Cerebellar nuclear complex (tissue), 1 donor: ENCODE results near the gene VSTM2L.
"Not testable (repeated sequence)": the region's sequence is repeated elsewhere in the genome, so short reads cannot be mapped to it uniquely, and the experiment has no call there.

ENCODE experiments used
- DNase-seq, 2 experiments: peaks; one replicate each; lab custom pipeline; 2025; lab: John Stamatoyannopoulos, UW

The VSTM2L gene, protein sequence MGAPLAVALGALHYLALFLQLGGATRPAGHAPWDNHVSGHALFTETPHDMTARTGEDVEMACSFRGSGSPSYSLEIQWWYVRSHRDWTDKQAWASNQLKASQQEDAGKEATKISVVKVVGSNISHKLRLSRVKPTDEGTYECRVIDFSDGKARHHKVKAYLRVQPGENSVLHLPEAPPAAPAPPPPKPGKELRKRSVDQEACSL

DNA sequence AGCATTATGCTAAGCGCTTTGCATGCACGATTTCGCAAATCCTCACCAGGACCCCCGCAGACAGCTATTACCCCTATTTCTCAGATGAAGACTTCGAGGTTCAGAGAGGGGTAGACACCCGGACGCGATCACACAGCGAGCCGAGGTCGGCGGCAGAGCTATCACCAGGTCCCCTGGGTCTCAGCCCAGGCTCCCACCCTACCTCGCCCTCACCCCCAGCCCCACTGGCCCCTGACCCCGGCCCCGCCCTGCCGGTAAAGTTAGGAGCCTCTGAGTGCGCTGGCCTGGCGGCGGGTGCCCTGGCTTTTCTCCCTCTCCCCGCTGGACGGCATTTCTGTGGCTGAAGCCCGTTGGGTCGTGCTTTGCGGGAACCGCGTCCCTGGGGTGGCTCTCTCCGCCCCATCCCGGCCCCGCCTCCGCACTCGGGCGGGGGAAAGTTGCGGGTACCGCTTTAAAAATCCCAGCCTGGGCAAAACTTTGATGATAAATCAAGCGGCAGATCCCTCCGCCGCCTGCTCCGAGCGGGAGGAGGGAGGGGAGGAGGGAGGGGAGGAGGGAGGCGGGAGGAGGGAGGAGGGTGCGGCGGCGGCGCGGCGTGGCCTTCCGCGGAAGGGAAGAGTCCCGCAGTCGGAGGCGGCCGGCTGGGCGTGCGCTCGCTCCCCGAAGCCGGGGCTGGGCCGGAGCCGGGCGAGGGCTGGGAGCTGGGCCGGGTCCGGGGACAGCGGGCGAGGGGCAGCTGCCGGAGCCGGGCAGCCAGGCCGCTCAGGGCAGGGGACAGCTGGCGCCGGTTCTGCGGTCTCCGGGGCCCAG is at the start of gene VSTM2L:
Gene VSTM2L, plus strand, starts transcription at position 624 of the 810 bp plus-strand sequence. CDS start 224 bp downstream, outside the sequence.
- DNase-seq, result no peak

DNA sequence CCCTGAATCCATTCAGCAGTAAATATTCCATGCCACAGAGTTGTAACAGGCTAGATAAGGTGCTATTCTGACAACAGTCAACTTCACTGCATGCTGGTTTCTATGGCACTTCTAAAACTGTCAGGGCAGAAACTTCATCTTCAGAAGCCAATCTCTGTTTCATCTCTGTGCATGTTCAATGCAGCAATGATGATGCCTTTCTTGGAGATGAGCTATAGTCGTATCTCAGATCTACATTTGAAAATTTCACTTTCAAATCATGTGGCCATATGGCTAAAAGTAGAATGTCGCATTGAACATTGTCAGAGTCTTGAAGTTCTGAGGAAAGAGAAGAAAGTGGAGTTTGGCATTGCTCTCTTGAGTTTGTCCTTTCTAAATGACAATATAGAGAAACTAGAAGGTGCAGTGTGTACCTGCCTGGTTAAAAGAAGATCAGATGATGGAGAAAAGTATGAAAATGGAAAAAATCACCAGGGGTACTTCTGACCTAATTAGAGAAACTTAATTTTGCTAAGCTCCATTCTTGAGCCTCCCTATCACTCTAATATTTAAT is 49.0 kb upstream of the VSTM2L start:
- DNase-seq, result no peak

DNA sequence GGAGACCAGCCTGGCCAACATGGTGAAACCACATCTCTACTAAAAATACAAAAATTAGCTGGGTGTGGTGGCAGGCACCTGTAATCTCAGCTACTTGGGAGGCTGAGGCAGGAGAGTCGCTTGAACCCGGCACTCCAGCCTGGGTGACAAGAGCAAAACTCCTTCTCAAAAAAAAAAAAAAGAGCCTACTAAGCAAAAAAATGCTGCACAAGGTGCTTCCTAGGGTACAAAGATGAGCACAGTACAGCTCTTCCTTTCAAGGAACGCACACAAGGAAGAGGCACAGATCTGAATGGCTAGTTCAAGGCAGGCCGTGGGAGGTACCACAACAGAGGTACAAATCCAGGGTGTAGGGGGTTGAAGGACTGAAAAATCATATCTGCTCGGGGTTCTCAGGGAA is 46.9 kb upstream of the VSTM2L start:
- not testable (repeated sequence) for DNase-seq

DNA sequence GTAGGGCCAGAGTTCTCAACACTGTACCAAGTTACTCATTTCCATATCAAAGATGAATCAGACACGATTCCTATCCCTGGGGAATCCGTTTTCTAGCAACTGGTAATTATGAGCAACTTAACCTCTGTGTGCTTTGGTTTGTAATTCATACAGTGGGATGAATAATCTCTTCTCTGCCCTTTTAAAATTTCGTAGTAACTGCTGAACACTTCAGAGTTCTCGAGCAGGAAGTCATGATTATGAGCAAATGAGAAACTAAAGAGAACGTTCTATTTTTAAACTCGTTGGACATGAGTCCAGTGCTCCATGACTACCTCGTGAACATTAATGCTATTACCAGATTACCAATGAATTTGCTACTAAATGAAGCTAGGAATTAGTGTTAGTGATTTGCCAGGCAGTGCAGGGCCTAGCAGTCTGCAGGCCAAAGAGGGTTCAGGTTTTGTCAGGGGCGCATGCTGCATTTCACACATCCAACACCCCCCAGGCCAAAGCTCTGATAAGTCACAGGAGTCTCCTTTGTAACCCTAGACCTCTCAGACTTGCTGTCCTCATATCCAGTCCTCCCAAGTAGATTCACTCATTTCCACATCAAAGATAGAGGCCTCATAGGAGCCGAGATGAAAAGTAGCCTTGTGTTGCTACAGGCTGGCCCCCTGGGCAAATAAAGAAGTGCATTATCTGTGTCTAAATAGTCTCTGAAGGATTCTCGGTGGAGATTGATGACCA is 45.8 kb upstream of the VSTM2L start:
- DNase-seq, result no peak

DNA sequence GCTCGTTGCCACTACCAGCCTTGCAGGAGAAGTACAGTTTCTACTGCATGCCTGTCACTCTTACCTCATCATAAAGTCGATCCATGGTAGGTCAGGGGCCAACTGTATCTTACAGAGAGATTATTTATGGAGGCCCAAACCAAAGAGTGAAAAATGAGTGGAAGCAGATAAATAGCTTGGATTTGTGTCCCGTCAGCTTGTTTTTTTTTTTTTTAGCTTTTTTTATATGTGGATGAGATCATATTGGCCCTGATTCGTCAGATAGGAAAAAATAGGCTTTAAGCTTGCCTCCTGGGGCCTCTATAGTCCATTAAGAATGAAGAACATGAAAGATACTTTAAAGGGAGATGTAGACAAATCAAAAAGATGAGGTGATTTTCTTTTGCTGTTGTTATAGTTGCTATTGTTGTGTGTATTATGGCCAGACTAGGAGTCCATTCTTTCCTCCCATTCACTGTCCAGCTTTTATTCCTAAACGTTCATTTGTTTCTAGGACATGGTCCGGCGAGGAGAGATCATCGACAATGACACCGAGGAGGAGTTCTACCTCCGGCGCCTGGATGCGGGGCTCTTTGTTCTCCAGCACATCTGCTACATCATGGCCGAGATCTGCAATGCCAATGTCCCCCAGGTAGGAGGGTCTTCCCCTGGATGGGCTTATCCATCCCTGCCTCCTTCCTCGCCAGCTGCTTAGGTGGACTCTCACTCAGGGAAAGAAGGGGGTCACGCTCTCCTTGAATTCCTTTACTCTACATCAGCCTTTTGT is 43.3 kb upstream of the VSTM2L start:
- no peak for DNase-seq

DNA sequence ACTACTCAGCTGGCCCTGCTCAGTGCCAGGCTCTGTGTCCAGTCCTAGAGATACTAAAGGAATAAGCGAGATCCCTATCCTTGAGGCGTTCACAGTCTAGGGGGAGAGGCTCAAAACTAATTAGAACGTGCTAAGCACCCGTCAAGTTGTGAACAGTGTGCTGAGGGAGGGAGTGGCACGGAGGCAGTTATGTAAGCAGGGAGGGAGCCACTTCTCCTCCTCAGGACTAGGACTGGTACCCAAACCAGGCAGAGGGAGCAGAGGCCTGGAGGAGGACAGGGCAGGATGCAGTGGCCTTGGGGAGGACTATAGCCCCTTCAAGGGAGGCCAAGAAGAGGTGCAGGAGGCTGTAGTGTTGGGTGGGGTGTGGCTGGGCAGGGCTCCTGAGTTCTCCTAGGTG is 39.6 kb upstream of the VSTM2L start:
- DNase-seq, result no peak

DNA sequence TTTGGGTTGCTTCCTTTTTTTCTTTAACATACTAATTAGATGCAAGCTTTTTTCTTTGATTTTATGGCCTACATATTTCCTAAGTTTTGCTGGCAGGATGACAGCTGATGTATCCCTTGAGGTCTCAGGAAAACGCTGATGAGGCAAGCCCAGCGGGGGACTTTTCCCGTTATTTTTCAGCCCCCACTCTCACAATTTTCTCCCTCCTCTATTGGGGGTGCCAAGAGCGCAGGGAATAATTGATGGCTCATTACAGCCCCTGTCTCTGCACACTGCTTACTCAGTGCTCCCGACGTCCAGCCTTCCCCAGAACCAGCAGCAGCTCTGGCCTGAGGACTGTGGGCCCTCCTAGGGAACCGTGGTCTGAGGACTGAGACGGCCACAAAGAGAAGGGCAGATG is 38.6 kb upstream of the VSTM2L start:
- no peak for DNase-seq

DNA sequence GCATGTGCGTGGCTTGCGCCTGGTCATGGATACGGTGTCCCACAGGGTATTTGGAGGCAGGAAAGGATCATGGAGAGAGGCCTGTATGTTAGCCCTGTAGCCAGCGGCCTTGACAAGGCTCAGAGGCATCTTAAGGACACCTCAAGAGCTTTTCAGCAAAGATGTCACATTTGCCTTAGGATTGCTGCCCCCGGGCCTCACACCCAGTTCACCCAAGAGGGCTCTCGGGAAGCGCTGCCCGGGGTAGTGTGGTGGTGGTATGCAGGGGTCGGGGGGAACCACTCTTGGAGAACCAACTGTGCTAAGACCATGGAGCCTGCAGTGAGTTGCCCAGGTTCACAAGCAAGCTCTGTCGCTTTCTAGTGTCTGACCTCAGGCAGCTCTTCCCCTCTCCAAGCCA is 36.9 kb upstream of the VSTM2L start:
- DNase-seq, result no peak

DNA sequence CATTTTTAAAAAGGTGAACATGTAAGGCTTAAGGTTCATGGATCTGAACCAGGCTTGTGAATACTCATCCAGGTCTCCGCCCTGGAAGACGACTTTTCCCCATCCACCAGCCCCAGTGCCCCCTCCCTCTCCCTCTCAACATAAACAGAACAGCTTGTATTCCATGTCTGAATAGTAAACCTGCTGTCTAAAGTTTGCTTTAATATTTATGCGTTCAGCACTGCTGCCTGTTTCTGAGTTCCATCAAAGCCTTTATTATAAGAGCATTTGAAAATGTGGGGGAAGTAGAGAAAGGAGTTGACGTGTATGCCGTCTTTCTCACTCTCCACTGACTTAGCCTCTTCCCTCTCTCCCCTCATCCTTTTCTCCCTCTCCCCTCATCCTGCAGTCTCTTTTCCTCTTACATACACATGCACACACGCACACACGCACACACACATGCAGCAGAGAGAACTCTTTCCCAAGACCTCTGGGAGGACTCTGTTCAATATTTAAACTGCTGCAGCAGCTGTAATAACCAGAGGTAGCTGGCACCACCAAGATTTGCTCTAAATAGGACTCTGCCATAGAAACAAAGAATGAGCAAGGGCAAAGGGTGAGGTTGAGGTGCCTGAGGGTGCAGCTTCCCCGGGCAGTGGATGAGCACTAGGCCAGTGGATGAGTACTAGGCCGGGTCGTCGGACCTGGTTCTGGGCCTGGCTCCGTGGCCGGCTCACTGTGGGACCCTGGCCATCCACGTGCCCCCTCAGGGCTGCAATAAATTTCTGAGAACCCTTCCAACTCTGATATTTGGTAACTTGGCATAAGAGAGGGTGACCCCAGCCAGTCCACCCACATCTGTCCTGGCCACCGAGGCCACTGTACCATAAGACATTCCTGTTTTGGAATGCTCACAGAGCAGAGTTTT is 35.4 kb upstream of the VSTM2L start:
- DNase-seq, result no peak

DNA sequence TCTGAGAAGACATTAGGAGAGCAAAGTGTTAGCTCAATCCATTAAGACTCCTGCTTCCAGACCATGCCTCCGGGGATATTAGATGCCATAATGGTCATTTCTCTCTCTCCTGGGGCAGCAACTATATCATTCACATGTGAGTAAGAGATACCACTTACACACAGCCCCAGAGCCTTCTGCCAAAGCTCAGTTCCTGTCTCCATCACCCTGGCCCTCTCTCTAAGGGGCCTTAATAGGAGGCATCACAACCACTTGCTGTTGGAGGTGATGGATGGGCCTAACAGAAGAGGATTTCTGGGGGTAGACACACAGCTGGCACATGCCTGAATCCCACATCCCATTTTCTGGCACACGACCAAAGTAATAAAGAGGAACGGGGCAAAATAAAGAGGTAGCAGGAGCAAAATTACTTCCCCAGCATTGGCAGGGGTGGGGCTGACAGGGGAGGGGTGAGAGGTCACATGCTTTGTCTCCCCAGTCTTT is 34.0 kb upstream of the VSTM2L start:
- DNase-seq, result no peak

DNA sequence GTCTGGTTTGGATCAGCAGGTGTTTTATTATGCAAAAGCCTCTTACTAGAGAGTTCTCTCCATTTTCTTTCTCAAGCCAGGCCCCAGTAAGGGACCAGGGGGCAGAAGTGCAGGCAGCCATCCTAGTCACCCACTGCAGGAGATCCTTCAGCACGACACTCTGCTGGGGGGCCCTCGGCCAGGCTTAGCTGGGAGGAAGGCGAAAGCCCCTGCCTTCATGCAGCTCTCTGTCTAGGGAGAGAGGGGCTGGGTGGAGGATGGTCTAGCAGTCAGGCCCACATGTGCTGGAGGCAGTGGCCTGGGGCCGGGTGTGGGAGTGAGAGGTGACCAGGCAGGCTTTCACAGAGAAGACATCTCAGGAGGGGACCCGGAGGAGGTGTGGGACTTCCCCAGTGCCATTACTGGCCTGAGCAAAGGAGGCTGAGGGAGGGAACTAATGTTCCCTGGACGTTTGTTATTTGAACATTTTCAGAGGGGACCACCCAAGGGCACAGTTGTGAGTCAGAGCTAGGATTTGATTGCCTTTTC is 33.5 kb upstream of the VSTM2L start:
- no peak for DNase-seq

DNA sequence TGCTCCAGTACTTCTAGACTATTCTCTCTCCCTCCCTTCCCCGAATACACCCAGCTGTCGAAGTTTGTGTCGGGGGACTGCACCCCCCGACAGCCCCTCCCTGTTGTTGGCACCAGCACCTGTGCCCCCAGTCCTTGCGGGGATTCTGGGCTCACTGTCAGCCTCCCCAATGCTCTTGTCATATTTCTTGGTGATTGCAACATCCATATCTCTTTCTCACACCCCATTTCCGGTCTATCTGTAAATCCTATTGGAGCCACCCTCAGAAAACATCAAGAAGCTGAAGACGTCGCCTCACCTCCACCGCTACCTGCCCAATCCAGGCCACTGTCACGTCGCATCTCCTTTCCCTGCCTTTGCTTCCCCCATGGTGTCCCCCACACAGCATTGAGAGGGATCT is 32.6 kb upstream of the VSTM2L start:
- no peak for DNase-seq

DNA sequence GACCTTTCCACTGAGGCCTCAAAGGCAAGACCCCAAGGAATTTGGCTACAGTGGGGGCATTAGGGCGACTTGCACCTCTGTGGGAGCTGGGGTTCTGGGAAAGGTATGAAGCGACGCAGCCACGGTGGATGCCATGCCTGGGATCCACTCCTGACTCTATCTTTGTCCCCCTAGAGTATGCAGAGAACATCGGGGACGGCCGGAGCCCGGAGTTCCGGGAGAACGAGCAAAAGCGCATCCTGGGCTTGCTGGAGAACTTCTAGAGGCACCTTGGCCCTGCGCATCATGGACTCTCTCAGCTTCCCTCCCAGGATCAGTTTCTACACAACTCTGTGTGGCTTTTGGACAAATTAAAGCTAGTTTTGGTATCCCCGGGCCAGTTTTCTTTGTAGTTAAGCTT is 31.2 kb upstream of the VSTM2L start:
- no peak for DNase-seq

DNA sequence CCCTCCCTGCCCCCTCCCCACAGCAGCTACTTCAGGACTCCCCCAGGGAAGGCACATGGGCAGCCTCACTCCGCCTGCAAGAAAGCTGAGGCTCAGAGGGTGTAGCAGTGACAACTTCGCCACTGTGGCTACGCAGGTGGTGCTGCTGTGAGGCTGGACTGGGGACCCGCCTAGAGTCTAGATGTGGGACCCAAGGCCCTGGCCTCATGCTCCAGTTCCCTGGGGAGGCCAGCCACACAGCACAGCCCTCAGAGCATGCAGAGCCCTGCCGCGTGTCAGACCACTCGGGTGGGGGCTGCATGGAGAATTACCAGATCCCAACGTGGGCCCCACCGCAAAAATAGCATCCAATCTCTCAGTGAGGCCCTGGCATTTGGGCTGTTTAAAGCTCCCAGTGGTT is 30.8 kb upstream of the VSTM2L start:
- no peak for DNase-seq

DNA sequence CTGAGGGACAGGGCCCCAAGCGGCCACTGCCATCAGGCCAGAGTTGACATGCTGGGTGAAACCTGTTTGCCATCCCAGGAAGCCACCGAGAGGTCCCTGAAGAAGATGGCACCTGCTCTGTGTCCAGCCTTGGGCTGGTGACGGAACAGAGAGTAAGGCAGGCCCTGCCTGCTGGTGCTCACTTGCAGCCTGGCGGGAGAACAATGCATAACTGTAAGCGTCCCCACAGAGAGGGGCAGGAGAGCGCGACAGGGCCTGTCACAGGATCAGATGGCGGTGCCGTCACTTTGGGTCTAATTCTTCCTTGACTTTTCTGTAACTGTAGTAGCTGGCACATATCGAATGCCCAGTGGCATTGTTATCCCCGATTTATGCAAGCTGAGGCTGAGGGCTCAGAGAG is 29.0 kb upstream of the VSTM2L start:
- DNase-seq, result no peak

DNA sequence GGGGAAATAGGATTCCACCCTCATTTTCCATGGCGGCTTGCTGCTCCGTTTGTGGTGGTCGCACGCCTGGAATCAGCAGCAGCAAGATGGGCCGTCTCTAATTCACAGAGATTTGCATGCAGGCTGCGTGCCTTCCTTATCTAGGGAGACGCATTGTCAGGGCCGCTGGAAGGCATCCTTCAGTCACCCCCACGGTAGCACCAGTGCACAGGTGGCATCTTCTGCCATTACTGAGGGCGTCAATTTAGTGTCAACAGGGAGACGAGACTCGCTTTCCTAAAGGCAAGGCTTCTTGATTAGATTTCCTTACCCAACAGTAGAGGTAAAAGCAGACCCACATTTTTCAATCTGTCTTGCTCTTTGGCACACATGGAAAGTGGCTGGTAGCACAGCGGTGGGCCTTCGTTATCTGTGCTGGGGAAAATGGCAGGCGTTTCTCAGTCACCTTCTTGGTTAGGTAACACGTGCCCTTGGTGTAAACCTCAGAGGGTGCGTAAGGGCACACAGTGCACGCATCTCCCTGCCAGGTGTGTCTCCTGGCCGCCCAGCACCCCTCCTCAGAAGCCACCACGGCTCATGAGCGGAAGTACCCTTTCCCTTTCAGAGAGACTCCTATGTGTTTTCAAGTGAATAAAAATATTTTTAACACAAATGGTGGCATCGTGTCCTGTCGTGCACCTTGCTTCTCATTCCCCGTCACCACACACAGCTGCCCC is 27.3 kb upstream of the VSTM2L start:
- DNase-seq, result no peak

DNA sequence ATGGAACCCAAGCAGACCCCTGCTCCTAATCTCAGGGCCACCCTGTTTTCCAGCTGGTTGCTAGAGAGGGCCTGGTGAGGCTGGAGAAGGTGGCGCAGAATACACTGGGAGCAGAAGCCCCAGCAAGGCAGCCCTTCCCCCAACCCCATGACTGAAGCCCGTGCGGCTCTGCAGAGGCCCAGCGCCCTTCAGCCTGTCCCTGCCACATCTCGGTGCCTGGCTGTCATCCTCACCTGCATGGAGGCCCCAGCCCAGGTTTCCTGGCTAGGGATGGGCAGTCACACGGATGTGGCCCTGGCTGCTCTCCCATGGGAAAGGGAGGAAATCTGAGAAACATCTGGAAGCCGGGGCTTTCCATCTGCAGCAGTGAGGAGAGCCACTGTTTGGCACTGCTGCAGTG is 26.1 kb upstream of the VSTM2L start:
- DNase-seq, result no peak

DNA sequence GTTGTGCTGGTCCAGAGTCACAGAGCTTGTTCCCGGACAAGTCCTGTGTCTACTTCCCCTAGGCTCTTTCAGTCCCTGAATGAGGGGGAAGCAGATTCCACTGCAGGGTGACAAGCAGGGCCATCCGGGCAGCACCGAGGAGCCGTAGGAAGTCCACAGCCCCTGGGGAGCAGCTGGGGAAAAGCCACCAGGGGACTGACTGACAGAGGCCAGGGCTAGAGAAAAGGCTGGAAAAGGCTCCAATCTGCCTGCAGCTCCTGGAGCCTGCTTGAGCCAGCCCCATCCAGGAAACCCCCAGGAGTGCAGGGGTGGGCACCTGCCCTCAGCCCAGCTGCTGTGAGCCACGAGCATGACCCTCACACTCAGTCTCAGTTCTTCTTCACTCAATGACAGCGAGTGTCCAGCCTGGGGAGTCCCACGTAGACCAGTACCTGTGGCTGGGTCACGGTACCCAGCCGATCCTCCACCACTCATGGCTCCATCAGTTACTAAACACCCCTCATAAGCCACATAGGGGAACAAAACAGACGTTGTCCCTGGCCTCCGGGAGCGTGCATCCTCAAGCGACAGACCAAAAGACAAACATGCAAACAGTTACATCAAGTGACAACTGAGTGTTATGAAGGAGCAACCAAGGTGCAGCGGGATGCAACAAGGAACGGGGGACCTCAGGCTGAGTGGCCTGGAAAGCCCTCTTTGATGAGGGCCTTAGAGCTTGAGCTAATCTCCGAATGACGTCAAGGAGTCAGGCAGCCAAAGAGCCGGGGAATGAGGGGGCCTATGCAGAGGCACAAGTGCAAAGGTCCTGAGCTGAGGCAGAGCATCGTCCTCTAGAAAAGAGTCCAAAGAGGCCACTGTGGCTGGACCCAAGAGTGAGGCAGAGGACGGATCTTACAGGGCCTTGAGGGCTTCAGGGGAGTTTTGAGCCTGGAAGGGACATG is 24.8 kb upstream of the VSTM2L start:
- no peak for DNase-seq
